ENCODE results near the gene ELAPOR1.
"Not testable (repeated sequence)": the region's sequence is repeated elsewhere in the genome, so short reads cannot be mapped to it uniquely, and the experiment has no call there.

DNA sequence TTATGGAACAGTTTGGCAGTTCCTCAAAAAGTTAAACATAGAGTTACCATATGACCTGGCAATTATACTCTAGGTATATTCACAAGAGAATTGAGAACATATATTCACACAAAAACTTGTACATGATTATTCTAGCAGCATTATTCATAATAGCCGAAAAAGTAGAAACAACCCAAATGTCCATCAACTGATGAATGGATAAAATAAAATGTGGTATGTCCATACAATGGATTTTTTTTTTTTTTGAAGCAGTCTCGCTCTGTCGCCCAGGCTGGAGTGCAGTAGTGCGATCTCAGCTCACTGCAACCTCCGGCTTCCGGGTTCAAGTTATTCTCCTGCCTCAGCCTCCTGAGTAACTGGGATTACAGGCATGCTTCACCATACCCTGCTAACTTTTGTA lies 28.8 kb downstream of the ELAPOR1 start:
- TF ChIP-seq SAFB2 (IDR thresholded peaks at IDR 0.05; ENCODE audit: borderline replicate concordance, low read depth, low read length, severe bottlenecking); CTCF (IDR thresholded peaks at IDR 0.05 in 2 of 3, conservative IDR thresholded peaks at IDR 0.05 in 1 of 3; ENCODE audit: insufficient read depth in 2 of 3, low read depth in 1 of 3, low read length in 3 of 3); NFATC3 (IDR thresholded peaks at IDR 0.05); EZH2 (IDR thresholded peaks at IDR 0.05; ENCODE audit: borderline replicate concordance, low read depth, low read length); BRCA1 (IDR thresholded peaks at IDR 0.05); BRCA1 (CRISPR knock-in tag; IDR thresholded peaks at IDR 0.05); SIN3A (IDR thresholded peaks at IDR 0.05; ENCODE audit: borderline replicate concordance in 2 of 2, control insufficient read depth in 1 of 2, low read depth in 2 of 2, low read length in 2 of 2); ELF1 (tag; IDR thresholded peaks at IDR 0.05); HMG20A (CRISPR knock-in tag; conservative IDR thresholded peaks at IDR 0.05); TGIF2 (CRISPR knock-in tag; IDR thresholded peaks at IDR 0.05); CREM (IDR thresholded peaks at IDR 0.05; ENCODE audit: low read depth); KLF6 (CRISPR knock-in tag; IDR thresholded peaks at IDR 0.05; ENCODE audit: borderline replicate concordance); BCL6 (CRISPR knock-in tag; IDR thresholded peaks at IDR 0.05): not testable (repeated sequence)

Data from K562 (cell line).